ENCODE data around the gene CCR2. TPM values are rescaled to one million over a fixed set of nuclear protein-coding genes. Genes with fewer than 3 reads are reported as not detected.

Gene CCR2
- polyA plus RNA-seq, 1 of the 3 experiments (the other 2 are of a cell fraction) = not detected

GRCh38 chr3:46359733-46360493 lies 6.0 kb downstream of the CCR2 start:
- Histone ChIP-seq H3K27me3 (ENCODE audit: insufficient read depth) (peaks cover 30% of the 10 kb centered on the region; the same call in 1 of the 2 replicates), H3K9me2 (no peaks in the 10 kb centered on the region), H3K27ac (ENCODE audit: low read depth in 2 of 2, low read length in 1 of 2) (no peak overlapping the region), H3K9me3 (no peaks in the 10 kb centered on the region), H3K4me2 (no peak overlapping the region), H2AFZ (ENCODE audit: low read depth) (no peak overlapping the region), H4K20me1 (ENCODE audit: insufficient read depth) (no peaks in the 10 kb centered on the region), H3F3A (replicated peaks; ENCODE audit: insufficient read depth) (no peaks in the 10 kb centered on the region), H3K79me2 (ENCODE audit: insufficient read depth) (no peaks in the 10 kb centered on the region), H3K9ac (no peak overlapping the region), H3K36me3 (replicated peaks in 1 of 2; ENCODE audit: control insufficient read depth in 1 of 2, insufficient read depth in 2 of 2, low read length in 1 of 2) (no peaks in the 10 kb centered on the region), H3K4me1 (ENCODE audit: control insufficient read depth in 1 of 2, insufficient read depth in 2 of 2, low read depth in 1 of 2, low read length in 1 of 2) (no peaks in the 10 kb centered on the region; a peak in 1 of 4 replicates), H3K4me3 (ENCODE audit: low read depth in 2 of 2, low read length in 1 of 2) (no peak overlapping the region)
- 6% methylated on average over 11 of the region's 11 CpGs for WGBS (ENCODE audit: low lambda C conversion rate)
- POLR2A ChIA-PET = no interaction called here
- no peak for DNase-seq
- CTCF ChIA-PET = interaction anchor here (0.7 to 1.0 kb wide), 3 partner anchors 9 to 107 kb away, joined by 3 read pairs; no protein-coding TSS in a partner anchor
- TF ChIP-seq FOXJ3 (CRISPR knock-in tag; IDR thresholded peaks at IDR 0.05) (no peak), EP300 (IDR thresholded peaks at IDR 0.05; ENCODE audit: borderline replicate concordance in 1 of 2, low read depth in 1 of 2, low read length in 1 of 2) (no peak), POLR2AphosphoS5 (IDR thresholded peaks at IDR 0.05; ENCODE audit: low read depth, low read length) (no peak), CHD2 (IDR thresholded peaks at IDR 0.05; ENCODE audit: low read length, partially characterized antibody) (no peak), REST (IDR thresholded peaks at IDR 0.05; ENCODE audit: low read depth, low read length) (no peak), TAF1 (IDR thresholded peaks at IDR 0.05; ENCODE audit: borderline replicate concordance, low read depth, low read length) (no peak), FOSL2 (IDR thresholded peaks at IDR 0.05; ENCODE audit: borderline replicate concordance, low read depth) (no peak), PBX3 (IDR thresholded peaks at IDR 0.05) (no peak), RFX5 (IDR thresholded peaks at IDR 0.05; ENCODE audit: low read length) (no peak), MEF2A (IDR thresholded peaks at IDR 0.05; ENCODE audit: borderline replicate concordance, low read depth) (no peak), ELF1 (IDR thresholded peaks at IDR 0.05) (no peak), IRF3 (IDR thresholded peaks at IDR 0.05; ENCODE audit: low read depth, low read length) (no peak), GATA2 (CRISPR knock-in tag; IDR thresholded peaks at IDR 0.05) (no peak), TCF12 (IDR thresholded peaks at IDR 0.05) (no peak), MAX (IDR thresholded peaks at IDR 0.05; ENCODE audit: low read depth) (no peak), YY1 (IDR thresholded peaks at IDR 0.05; ENCODE audit: low read depth) (no peak), RAD21 (IDR thresholded peaks at IDR 0.05; ENCODE audit: low read length) (no peak), USF2 (IDR thresholded peaks at IDR 0.05; ENCODE audit: borderline replicate concordance, low read depth, low read length) (no peak)
